ENCODE measurements around the gene ITGB7.
"Not testable (repeated sequence)": the region's sequence is repeated elsewhere in the genome, so short reads cannot be mapped to it uniquely, and the experiment has no call there.

The ITGB7 gene

GRCh38 chr12:53176750-53177149, 30.3 kb downstream of the ITGB7 start:
- DNase-seq = no peak

- DNase-seq = no peak
These were observed 32.1 kb downstream of the ITGB7 start for GRCh38 chr12:53174881-53175491.

- no peak for DNase-seq
These were observed 33.9 kb downstream of the ITGB7 start for GRCh38 chr12:53173085-53173715.

GRCh38 chr12:53172352-53172751, 34.7 kb downstream of the ITGB7 start:
- DNase-seq = no peak

- DNase-seq = no peak
These were observed 35.2 kb downstream of the ITGB7 start for GRCh38 chr12:53171725-53172329.

- DNase-seq = no peak
These were observed 36.0 kb downstream of the ITGB7 start for GRCh38 chr12:53170876-53171724.

- no peak for DNase-seq
These were observed 36.8 kb downstream of the ITGB7 start for GRCh38 chr12:53170215-53170614.

- DNase-seq = no peak
These were observed 37.4 kb downstream of the ITGB7 start for GRCh38 chr12:53169644-53170043.

GRCh38 chr12:53166837-53167236, 40.2 kb downstream of the ITGB7 start:
- no peak for DNase-seq

GRCh38 chr12:53163008-53163407, 44.0 kb downstream of the ITGB7 start:
- not testable (repeated sequence) for DNase-seq

- no peak for DNase-seq
These were observed 45.7 kb downstream of the ITGB7 start for GRCh38 chr12:53161119-53161911.

- no peak for DNase-seq
These were observed 46.4 kb downstream of the ITGB7 start for GRCh38 chr12:53160673-53161072.

GRCh38 chr12:53160000-53160399, 47.1 kb downstream of the ITGB7 start:
- no peak for DNase-seq

GRCh38 chr12:53159195-53159839, 47.7 kb downstream of the ITGB7 start:
- DNase-seq = peak; percentile 93

GRCh38 chr12:53152390-53152789, 54.7 kb downstream of the ITGB7 start:
- no peak for DNase-seq

GRCh38 chr12:53151039-53151438, 56.0 kb downstream of the ITGB7 start:
- no peak for DNase-seq

GRCh38 chr12:53147653-53148052, 59.4 kb downstream of the ITGB7 start:
- DNase-seq = no peak

GRCh38 chr12:53147181-53147580, 59.9 kb downstream of the ITGB7 start:
- no peak for DNase-seq

- no peak for DNase-seq
These were observed 61.4 kb downstream of the ITGB7 start for GRCh38 chr12:53145383-53146260.

- DNase-seq = no peak
These were observed 63.7 kb downstream of the ITGB7 start for GRCh38 chr12:53143355-53143754.

Measured in CD4-positive, alpha-beta T cell treated with Interleukin-6 for 4 hours (primary cell).